ENCODE results near the gene PGGHG. TPM values are rescaled to one million over a fixed set of nuclear protein-coding genes. Genes with fewer than 3 reads are reported as not detected.
A peak's percentile ranks its signal among the peaks of the same experiment; 100 is the strongest.

PGGHG gene
- total RNA-seq, 1 donor from 2014 or later = 14.4 TPM

DNA sequence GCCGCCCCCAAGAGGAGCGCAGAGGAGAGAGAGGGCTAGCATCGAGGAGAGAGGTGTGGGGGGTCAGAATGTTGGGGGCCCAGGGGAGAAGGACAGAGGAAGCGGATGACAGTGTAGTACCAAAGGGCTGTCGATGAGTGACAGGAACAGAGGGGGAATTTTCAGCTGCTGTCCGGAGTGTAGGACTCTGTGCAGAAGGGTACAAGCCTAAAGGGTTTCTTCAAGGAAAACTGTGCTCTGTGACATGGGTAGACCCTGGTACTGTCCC lies 16.1 kb upstream of the PGGHG start:
- TF ChIP-seq CTCF (IDR thresholded peaks at IDR 0.05; ENCODE audit: partially characterized antibody, unreplicated experiment) = no peak
- Mint-ChIP-seq H3K4me1 (ENCODE audit: low read depth, unreplicated experiment) (no peaks in the 10 kb centered on the region), H3K27ac (ENCODE audit: unreplicated experiment) (no peak overlapping the region), H3K27me3 (ENCODE audit: unreplicated experiment) (peaks cover 5% of the 10 kb centered on the region), H3K9me3 (ENCODE audit: unreplicated experiment) (peaks cover 16% of the 10 kb centered on the region), H3K4me3 (ENCODE audit: unreplicated experiment) (no peak overlapping the region), H3K36me3 (ENCODE audit: unreplicated experiment) (peaks cover 10% of the 10 kb centered on the region)
- DNase-seq = no peak

- Mint-ChIP-seq H3K4me1 (ENCODE audit: low read depth, unreplicated experiment) (no peaks in the 10 kb centered on the region), H3K9me3 (ENCODE audit: unreplicated experiment) (peaks cover 5% of the 10 kb centered on the region), H3K27me3 (ENCODE audit: unreplicated experiment) (peaks cover 8% of the 10 kb centered on the region), H3K4me3 (ENCODE audit: unreplicated experiment) (no peak overlapping the region), H3K36me3 (ENCODE audit: unreplicated experiment) (peaks cover 5% of the 10 kb centered on the region), H3K27ac (ENCODE audit: unreplicated experiment) (no peak overlapping the region)
- TF ChIP-seq CTCF (IDR thresholded peaks at IDR 0.05; ENCODE audit: partially characterized antibody, unreplicated experiment) = no peak
- no peak for DNase-seq
Observed at GRCh38 chr11:276219-276618, 12.7 kb upstream of the PGGHG start.

- peaks cover 5% of the 10 kb centered on the region for H3K36me3 Mint-ChIP-seq (ENCODE audit: unreplicated experiment)
- no peak within 1 kb of the TSS for H3K27ac Mint-ChIP-seq (ENCODE audit: unreplicated experiment)
- peak within 1 kb of the TSS; percentile 30 for H3K4me3 Mint-ChIP-seq (ENCODE audit: unreplicated experiment)
- H3K9me3 Mint-ChIP-seq (ENCODE audit: unreplicated experiment) = peaks cover 9% of the 10 kb centered on the region
- no peak for TF ChIP-seq CTCF (IDR thresholded peaks at IDR 0.05; ENCODE audit: partially characterized antibody, unreplicated experiment)
- no peak for DNase-seq
- H3K4me1 Mint-ChIP-seq (ENCODE audit: low read depth, unreplicated experiment) = peaks cover 3% of the 10 kb centered on the region
- H3K27me3 Mint-ChIP-seq (ENCODE audit: unreplicated experiment) = peaks cover 23% of the 10 kb centered on the region
Observed at GRCh38 chr11:278001-278951, 10.7 kb upstream of the PGGHG start, which contains the start of gene NLRP6. Gene NLRP6, plus strand, starts transcription at chr11:278407. Its CDS starts 163 bp downstream, at chr11:278570.

GRCh38 chr11:279040-279965 lies 9.6 kb upstream of the PGGHG start:
- peaks cover 5% of the 10 kb centered on the region for H3K36me3 Mint-ChIP-seq (ENCODE audit: unreplicated experiment)
- no peak overlapping the region for H3K4me3 Mint-ChIP-seq (ENCODE audit: unreplicated experiment)
- H3K27ac Mint-ChIP-seq (ENCODE audit: unreplicated experiment) = no peak overlapping the region
- TF ChIP-seq CTCF (IDR thresholded peaks at IDR 0.05; ENCODE audit: partially characterized antibody, unreplicated experiment) = no peak
- peaks cover 3% of the 10 kb centered on the region for H3K4me1 Mint-ChIP-seq (ENCODE audit: low read depth, unreplicated experiment)
- peaks cover 12% of the 10 kb centered on the region for H3K9me3 Mint-ChIP-seq (ENCODE audit: unreplicated experiment)
- H3K27me3 Mint-ChIP-seq (ENCODE audit: unreplicated experiment) = peaks cover 22% of the 10 kb centered on the region
- DNase-seq = no peak
